ENCODE data around the gene TLK1. TPM values are rescaled to one million over a fixed set of nuclear protein-coding genes. Genes with fewer than 3 reads are reported as not detected.

TLK1 gene
- total and polyA plus RNA-seq, 10 of the 15 experiments (the other 5 are each of a cell fraction or from before 2014, with no cell fraction given): 25.1 to 126 (median 57.3) TPM

- no peak for TF ChIP-seq YBX1 (IDR thresholded peaks at IDR 0.05)
- TF ChIP-seq JUND (IDR thresholded peaks at IDR 0.05; ENCODE audit: low read depth, low read length): no peak
- no peak for TF ChIP-seq NFYB (IDR thresholded peaks at IDR 0.05; ENCODE audit: insufficient read depth, low read depth, low read length)
- no peak for TF ChIP-seq CHD4 (IDR thresholded peaks at IDR 0.05)
- TF ChIP-seq, protein P1, sequence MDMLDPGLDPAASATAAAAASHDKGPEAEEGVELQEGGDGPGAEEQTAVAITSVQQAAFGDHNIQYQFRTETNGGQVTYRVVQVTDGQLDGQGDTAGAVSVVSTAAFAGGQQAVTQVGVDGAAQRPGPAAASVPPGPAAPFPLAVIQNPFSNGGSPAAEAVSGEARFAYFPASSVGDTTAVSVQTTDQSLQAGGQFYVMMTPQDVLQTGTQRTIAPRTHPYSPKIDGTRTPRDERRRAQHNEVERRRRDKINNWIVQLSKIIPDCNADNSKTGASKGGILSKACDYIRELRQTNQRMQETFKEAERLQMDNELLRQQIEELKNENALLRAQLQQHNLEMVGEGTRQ (IDR thresholded peaks at IDR 0.05; ENCODE audit: borderline replicate concordance, low read depth, low read length): no peak
- no peak for TF ChIP-seq NFXL1 (IDR thresholded peaks at IDR 0.05; ENCODE audit: borderline replicate concordance)
- TF ChIP-seq RCOR1 (conservative IDR thresholded peaks at IDR 0.05; ENCODE audit: low read depth, low read length): no peak
- TF ChIP-seq ATF3 (IDR thresholded peaks at IDR 0.05; ENCODE audit: borderline replicate concordance, extremely low read depth, low read depth, low read length): no peak
- no peak; the same call in 1 of the 2 replicates for TF ChIP-seq CHD2 (IDR thresholded peaks at IDR 0.05; ENCODE audit: borderline replicate concordance, low read depth, low read length)
- TF ChIP-seq SPI1 (IDR thresholded peaks at IDR 0.05; ENCODE audit: borderline replicate concordance, insufficient read depth, low read depth, low read length): peak; percentile 35; the same call in 1 of the 2 replicates
- TF ChIP-seq, protein P2, sequence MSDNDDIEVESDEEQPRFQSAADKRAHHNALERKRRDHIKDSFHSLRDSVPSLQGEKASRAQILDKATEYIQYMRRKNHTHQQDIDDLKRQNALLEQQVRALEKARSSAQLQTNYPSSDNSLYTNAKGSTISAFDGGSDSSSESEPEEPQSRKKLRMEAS (IDR thresholded peaks at IDR 0.05; ENCODE audit: low read depth, low read length): no peak
- no peak for TF ChIP-seq TCF7 (IDR thresholded peaks at IDR 0.05; ENCODE audit: borderline replicate concordance)
- no peak; the same call in 1 of the 2 replicates for TF ChIP-seq NR2F1 (conservative IDR thresholded peaks at IDR 0.05)
- no peak for TF ChIP-seq EP300 (IDR thresholded peaks at IDR 0.05; ENCODE audit: borderline replicate concordance in 1 of 2, control insufficient read depth in 1 of 2, low read depth in 2 of 2, low read length in 2 of 2)
- 0 out of 2 replicates have a peak, but pooled peaks have one; percentile 24 for TF ChIP-seq IRF4 (IDR thresholded peaks at IDR 0.05; ENCODE audit: low read depth, low read length)
- TF ChIP-seq RAD51 (IDR thresholded peaks at IDR 0.05): no peak
- TF ChIP-seq PML (IDR thresholded peaks at IDR 0.05; ENCODE audit: low read length): peak; percentile 56; the same call in 1 of the 2 replicates
- TF ChIP-seq BRCA1 (IDR thresholded peaks at IDR 0.05; ENCODE audit: low read depth, low read length): no peak
- peak; percentile 19; the same call in 1 of the 2 replicates for TF ChIP-seq SMARCA5 (IDR thresholded peaks at IDR 0.05)
- TF ChIP-seq NBN (IDR thresholded peaks at IDR 0.05): peak; percentile 70; the same call in 1 of the 2 replicates
- no peak for TF ChIP-seq SMAD1 (IDR thresholded peaks at IDR 0.05; ENCODE audit: low read depth, partially characterized antibody)
- TF ChIP-seq TCF3 (IDR thresholded peaks at IDR 0.05; ENCODE audit: borderline replicate concordance, insufficient read depth, low read depth, low read length): no peak
- no peak for TF ChIP-seq HDGF (IDR thresholded peaks at IDR 0.05)
- TF ChIP-seq KDM1A (IDR thresholded peaks at IDR 0.05; ENCODE audit: borderline replicate concordance): no peak
- TF ChIP-seq, protein P3, sequence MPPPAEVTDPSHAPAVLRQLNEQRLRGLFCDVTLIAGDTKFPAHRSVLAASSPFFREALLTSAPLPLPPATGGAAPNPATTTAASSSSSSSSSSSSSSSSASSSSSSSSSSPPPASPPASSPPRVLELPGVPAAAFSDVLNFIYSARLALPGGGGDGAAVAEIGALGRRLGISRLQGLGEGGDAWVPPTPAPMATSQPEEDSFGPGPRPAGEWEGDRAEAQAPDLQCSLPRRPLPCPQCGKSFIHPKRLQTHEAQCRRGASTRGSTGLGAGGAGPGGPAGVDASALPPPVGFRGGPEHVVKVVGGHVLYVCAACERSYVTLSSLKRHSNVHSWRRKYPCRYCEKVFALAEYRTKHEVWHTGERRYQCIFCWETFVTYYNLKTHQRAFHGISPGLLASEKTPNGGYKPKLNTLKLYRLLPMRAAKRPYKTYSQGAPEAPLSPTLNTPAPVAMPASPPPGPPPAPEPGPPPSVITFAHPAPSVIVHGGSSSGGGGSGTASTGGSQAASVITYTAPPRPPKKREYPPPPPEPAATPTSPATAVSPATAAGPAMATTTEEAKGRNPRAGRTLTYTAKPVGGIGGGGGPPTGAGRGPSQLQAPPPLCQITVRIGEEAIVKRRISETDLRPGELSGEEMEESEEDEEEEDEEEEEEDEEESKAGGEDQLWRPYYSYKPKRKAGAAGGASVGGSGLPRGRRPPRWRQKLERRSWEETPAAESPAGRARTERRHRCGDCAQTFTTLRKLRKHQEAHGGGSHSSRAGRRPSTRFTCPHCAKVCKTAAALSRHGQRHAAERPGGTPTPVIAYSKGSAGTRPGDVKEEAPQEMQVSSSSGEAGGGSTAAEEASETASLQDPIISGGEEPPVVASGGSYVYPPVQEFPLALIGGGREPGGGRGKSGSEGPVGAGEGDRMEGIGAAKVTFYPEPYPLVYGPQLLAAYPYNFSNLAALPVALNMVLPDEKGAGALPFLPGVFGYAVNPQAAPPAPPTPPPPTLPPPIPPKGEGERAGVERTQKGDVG (CRISPR knock-in tag; IDR thresholded peaks at IDR 0.05): no peak
- no peak for TF ChIP-seq SMAD5 (IDR thresholded peaks at IDR 0.05; ENCODE audit: low read depth)
- no peak; the same call in 1 of the 2 replicates for TF ChIP-seq POLR2AphosphoS2 (IDR thresholded peaks at IDR 0.05; ENCODE audit: low read depth, low read length)
- TF ChIP-seq NRF1 (conservative IDR thresholded peaks at IDR 0.05; ENCODE audit: low read depth, low read length): no peak
Observed at GRCh38 chr2:171160956-171161740, 455 bp upstream of the TLK1 start (continued).
